ENCODE results near the gene IRX4.

Gene IRX4

GRCh38 chr5:1831677-1832313 lies 50.9 kb downstream of the IRX4 start:
- H3K4me3 ChIP-seq, result no peak overlapping the region
- no peak overlapping the region for H3K27ac ChIP-seq

GRCh38 chr5:1831257-1831656 lies 51.5 kb downstream of the IRX4 start:
- Histone ChIP-seq H3K4me3 (no peak overlapping the region), H3K27ac (no peak overlapping the region)

- no peak overlapping the region for H3K4me3 ChIP-seq
These were observed 52.0 kb downstream of the IRX4 start for GRCh38 chr5:1830571-1831228.

GRCh38 chr5:1827886-1828397 lies 54.8 kb downstream of the IRX4 start:
- no peak overlapping the region for H3K4me3 ChIP-seq

More at GRCh38 chr5:1830571-1831228, 52.0 kb downstream of the IRX4 start:
- no peak overlapping the region for H3K27ac ChIP-seq

More at GRCh38 chr5:1827886-1828397, 54.8 kb downstream of the IRX4 start:
- H3K27ac ChIP-seq, result no peak overlapping the region
